HFFc6 (cell line): ENCODE data around the gene TRIM38. TPM values are rescaled to one million over a fixed set of nuclear protein-coding genes. Genes with fewer than 3 reads are reported as not detected.
A peak's percentile ranks its signal among the peaks of the same experiment; 100 is the strongest.

Experiments used
- DNase-seq: peaks from one replicate; pipeline ENCODE4 v3.0.0-alpha.2; 2018
- H3K27ac Mint-ChIP-seq: 2 replicates; pipeline ENCODE4 v1.8.0; 2020; ENCODE audit warnings: mild to moderate bottlenecking, mixed read lengths
- H3K27me3 Mint-ChIP-seq: 2 replicates; pipeline ENCODE4 v1.8.0; 2021; ENCODE audit warnings: mild to moderate bottlenecking, moderate library complexity, mixed read lengths; ENCODE audit not compliant: insufficient read depth
- H3K36me3 Mint-ChIP-seq: 2 replicates; pipeline ENCODE4 v1.8.0; 2021; ENCODE audit warnings: low read depth, mixed read lengths
- H3K4me1 Mint-ChIP-seq: 2 replicates; pipeline ENCODE4 v1.8.0; 2020; ENCODE audit warnings: low read depth, mixed read lengths
- H3K4me3 Mint-ChIP-seq: 2 replicates; pipeline ENCODE4 v1.8.0; 2020; ENCODE audit warnings: mild to moderate bottlenecking, moderate library complexity, mixed read lengths
- H3K9me3 Mint-ChIP-seq: 2 replicates; pipeline ENCODE4 v1.8.0; 2020; ENCODE audit warnings: mild to moderate bottlenecking, mixed read lengths
- total RNA-seq, 6 experiments: library from RNA; stranded (reverse); fragmentation: NEBNext Ultra II Directional; extraction: Animal tissue kit (Norgen Biotek cat#: 25700); gene quantifications; 2 replicates in 1 of 6; 3 replicates in 5 of 6; pipeline ENCODE4 v1.2.3, GENCODE V29; 2021
- TF ChIP-seq, protein P1 (sequence below): fragments of 200-600 bp; sonication (generic); IDR thresholded peaks from 2 replicates; pipeline ENCODE4 v1.5.0; 2021; ENCODE audit warnings: antibody characterized with exemption, mild to moderate bottlenecking

Gene TRIM38
- total RNA-seq, 6 experiments from 2014 or later = 5.4 to 7.5 (median 6.8) TPM

DNA sequence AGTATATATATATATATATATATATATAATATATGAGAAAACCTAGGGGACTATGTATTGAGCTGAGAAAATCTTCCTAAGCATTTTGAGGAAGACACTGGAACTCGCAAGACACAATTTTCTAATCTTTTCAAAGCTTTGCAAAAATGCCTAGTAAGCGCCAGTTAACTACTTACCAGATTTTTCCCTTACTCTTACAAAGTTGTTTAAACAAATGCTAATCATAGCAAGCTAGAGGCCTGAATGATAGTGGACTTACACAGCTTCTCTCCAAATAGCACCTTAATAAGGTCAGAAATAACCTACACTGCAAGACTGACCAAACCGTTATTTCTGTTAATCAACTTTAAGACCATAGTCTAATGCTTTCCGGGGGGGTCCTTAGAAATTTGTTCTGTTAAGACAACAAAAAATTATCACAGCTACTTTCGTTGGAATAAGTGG is 68.6 kb downstream of the TRIM38 start:
- no peaks in the 10 kb centered on the region for H3K9me3 Mint-ChIP-seq
- TF ChIP-seq, protein P1, sequence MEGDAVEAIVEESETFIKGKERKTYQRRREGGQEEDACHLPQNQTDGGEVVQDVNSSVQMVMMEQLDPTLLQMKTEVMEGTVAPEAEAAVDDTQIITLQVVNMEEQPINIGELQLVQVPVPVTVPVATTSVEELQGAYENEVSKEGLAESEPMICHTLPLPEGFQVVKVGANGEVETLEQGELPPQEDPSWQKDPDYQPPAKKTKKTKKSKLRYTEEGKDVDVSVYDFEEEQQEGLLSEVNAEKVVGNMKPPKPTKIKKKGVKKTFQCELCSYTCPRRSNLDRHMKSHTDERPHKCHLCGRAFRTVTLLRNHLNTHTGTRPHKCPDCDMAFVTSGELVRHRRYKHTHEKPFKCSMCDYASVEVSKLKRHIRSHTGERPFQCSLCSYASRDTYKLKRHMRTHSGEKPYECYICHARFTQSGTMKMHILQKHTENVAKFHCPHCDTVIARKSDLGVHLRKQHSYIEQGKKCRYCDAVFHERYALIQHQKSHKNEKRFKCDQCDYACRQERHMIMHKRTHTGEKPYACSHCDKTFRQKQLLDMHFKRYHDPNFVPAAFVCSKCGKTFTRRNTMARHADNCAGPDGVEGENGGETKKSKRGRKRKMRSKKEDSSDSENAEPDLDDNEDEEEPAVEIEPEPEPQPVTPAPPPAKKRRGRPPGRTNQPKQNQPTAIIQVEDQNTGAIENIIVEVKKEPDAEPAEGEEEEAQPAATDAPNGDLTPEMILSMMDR = no peak
- DNase-seq = no peak
- peak overlapping the region; percentile 86 for H3K4me3 Mint-ChIP-seq
- H3K36me3 Mint-ChIP-seq = no peaks in the 10 kb centered on the region
- peaks cover 78% of the 10 kb centered on the region for H3K4me1 Mint-ChIP-seq
- H3K27ac Mint-ChIP-seq = peak overlapping the region; percentile 92
- H3K27me3 Mint-ChIP-seq = peaks cover 19% of the 10 kb centered on the region

DNA sequence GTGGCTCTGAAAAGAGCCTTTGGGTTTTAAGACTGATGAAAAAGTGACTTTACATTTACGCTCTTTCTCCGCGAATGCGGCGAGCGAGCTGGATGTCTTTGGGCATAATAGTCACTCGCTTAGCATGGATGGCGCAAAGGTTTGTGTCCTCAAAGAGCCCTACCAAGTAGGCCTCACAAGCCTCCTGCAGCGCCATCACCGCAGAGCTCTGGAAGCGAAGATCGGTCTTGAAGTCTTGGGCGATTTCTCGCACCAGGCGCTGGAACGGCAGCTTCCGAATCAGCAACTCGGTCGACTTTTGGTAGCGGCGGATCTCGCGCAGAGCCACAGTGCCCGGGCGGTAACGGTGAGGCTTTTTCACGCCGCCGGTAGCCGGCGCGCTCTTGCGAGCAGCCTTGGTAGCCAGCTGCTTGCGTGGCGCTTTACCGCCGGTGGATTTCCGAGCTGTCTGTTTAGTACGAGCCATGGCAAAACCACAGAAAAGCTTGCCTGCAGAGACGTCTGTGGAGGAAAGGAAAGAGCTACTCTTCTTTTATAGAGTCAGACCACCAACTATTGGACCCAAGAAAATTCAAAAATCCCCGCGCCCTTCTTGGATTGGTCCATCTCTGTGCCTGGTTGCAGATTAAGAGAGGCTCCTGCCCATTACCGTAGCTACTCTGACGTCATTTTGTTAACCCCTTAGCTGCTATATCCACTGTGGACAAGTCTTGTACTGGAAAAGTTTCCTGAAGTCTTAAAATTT is 69.2 kb downstream of the TRIM38 start:
- Mint-ChIP-seq H3K4me1 (peaks cover 72% of the 10 kb centered on the region), H3K27me3 (peaks cover 19% of the 10 kb centered on the region), H3K9me3 (no peaks in the 10 kb centered on the region), H3K36me3 (no peaks in the 10 kb centered on the region), H3K4me3 (peak overlapping the region; percentile 86), H3K27ac (peak overlapping the region; percentile 92)
- peak; percentile 97 for DNase-seq
- TF ChIP-seq, protein P1 = peak; percentile 52; the same call in 1 of the 2 replicates

DNA sequence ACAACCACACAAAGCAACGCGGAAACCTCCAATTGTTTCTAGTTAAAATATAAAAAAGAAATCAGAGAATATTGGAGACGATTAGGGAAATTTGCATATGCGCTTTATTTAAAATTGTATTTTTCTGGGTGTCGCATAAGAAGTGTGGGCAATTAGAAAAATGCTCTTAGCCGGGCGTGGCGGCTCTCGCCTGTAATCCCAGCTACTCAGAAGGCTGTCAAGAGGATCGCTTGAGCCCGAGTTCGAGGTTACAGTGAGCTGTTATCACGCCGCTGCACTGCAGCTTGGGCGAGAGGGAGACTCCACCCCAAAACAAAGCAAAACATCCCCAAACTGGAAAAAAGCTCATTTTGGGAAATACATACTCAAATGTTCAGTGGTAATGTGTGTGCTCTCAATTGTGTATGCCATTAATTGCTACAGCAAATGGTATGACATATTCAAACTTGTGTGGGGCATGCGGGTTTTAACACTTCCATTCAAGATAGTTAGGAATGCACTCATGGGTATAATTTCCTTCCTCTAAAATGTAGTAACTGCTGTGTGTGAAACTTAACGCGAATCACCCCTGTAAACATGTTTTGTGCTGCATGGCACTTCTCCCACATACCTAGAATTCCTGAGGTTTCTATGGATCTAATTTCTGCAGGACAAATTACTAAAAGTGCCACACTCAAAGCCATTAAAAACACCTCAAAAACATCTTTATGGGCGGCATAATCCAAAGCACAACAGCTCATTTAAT is 69.9 kb downstream of the TRIM38 start:
- H3K9me3 Mint-ChIP-seq = no peaks in the 10 kb centered on the region
- peak overlapping the region; percentile 92 for H3K27ac Mint-ChIP-seq
- H3K27me3 Mint-ChIP-seq = peaks cover 16% of the 10 kb centered on the region
- peak overlapping the region; percentile 86 for H3K4me3 Mint-ChIP-seq
- TF ChIP-seq, protein P1 = no peak
- peaks cover 68% of the 10 kb centered on the region for H3K4me1 Mint-ChIP-seq
- H3K36me3 Mint-ChIP-seq = no peaks in the 10 kb centered on the region
- no peak for DNase-seq

DNA sequence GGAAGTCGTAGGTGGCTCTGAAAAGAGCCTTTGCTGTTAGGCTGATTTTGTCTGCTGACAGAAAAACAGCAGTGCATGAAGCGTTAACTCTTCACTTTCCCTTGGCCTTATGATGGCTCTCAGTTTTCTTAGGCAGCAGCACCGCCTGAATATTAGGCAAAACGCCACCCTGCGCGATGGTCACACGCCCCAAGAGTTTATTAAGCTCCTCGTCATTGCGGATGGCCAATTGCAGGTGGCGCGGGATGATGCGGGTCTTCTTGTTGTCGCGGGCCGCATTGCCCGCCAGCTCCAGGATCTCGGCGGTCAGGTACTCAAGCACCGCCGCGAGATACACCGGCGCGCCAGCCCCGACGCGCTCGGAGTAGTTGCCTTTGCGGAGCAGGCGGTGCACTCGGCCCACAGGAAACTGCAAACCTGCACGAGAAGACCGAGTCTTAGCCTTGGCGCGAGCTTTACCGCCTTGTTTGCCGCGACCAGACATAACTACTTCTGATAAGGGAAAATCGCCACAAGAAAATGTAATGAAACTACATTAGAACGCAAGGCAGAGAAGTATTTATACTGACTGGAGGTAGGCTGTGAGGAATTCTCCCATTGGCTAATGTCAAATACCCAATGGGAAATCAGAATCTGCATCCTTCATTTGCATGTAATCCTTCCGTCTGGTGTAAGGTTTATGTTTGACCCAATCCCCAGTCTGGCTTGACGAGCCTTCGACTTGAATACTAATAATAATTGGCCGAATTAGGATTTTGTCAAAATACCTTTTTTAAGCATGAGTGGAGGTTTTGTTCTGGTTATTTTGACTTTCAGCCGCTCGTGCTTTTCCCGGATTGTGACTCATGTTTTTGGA is 70.7 kb downstream of the TRIM38 start:
- Mint-ChIP-seq H3K4me1 (peaks cover 60% of the 10 kb centered on the region), H3K9me3 (no peaks in the 10 kb centered on the region), H3K4me3 (peak overlapping the region; percentile 86), H3K27ac (peak overlapping the region; percentile 92), H3K27me3 (peaks cover 16% of the 10 kb centered on the region), H3K36me3 (no peaks in the 10 kb centered on the region)
- peak; percentile 99 for DNase-seq
- TF ChIP-seq, protein P1 = no peak

DNA sequence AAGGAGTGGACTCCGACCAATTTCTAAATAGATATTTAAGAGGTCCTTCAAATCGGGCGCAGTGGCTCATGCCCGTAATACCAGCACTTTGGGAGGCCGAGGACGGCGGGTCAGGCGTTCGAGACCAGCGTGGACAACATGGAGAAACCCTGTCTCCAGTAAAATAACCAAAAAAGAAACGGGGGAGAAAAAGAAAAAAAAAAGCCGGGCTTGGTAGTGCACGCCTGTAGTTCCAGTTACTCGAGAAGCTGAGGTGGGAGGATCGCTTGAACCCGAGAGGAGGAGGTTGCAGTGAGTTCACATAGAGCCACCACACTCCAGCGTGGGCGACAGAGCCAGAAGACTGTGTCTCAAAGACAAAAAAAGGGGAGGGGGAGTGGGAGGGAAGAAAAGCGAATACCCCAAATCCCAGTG is 71.3 kb downstream of the TRIM38 start:
- Mint-ChIP-seq H3K27me3 (peaks cover 16% of the 10 kb centered on the region), H3K36me3 (no peaks in the 10 kb centered on the region), H3K27ac (peak overlapping the region; percentile 92), H3K4me3 (peak overlapping the region; percentile 86), H3K4me1 (peaks cover 54% of the 10 kb centered on the region), H3K9me3 (no peaks in the 10 kb centered on the region)
- no peak for DNase-seq
- TF ChIP-seq, protein P1 = no peak
